LNCAP (cell line): ENCODE results near the gene POM121L12.

Experiments
- CTCF ChIP-seq: fragments of 450-650 bp; IDR thresholded peaks from 2 replicates; pipeline ENCODE4 v1.5.1; 2017; ENCODE audit warnings: mild to moderate bottlenecking

POM121L12 gene

GRCh38 chr7:53035499-53036412 lies at the start of gene POM121L12:
POM121L12 (plus strand) TSS chr7:53035633; CDS start chr7:53035672, 39 bp downstream.
- no peak for TF ChIP-seq CTCF

GRCh38 chr7:52992001-52992400 lies 43.4 kb upstream of the POM121L12 start:
- no peak for TF ChIP-seq CTCF

- TF ChIP-seq CTCF = no peak
These were observed 42.8 kb upstream of the POM121L12 start for GRCh38 chr7:52992479-52993162.

- TF ChIP-seq CTCF = no peak
These were observed 39.8 kb upstream of the POM121L12 start for GRCh38 chr7:52995676-52996075.

GRCh38 chr7:53001221-53001620 lies 34.2 kb upstream of the POM121L12 start:
- TF ChIP-seq CTCF = no peak

GRCh38 chr7:53002389-53002788 lies 33.0 kb upstream of the POM121L12 start:
- TF ChIP-seq CTCF = no peak

- no peak for TF ChIP-seq CTCF
These were observed 31.6 kb upstream of the POM121L12 start for GRCh38 chr7:53003653-53004445.
